DMS53 treated with DMSO at 0.1 percent for 48 hours (cell line): ENCODE measurements around the gene UGCG.
"Not testable (repeated sequence)": the region's sequence is repeated elsewhere in the genome, so short reads cannot be mapped to it uniquely, and the experiment has no call there.

Source experiments
- DNase-seq: peaks from one replicate; lab custom pipeline; 2025; ENCODE audit not compliant: unreplicated experiment; lab: John Stamatoyannopoulos, UW

UGCG gene

GRCh38 chr9:111917201-111917600, 20.6 kb downstream of the UGCG start:
- DNase-seq, result no peak

- DNase-seq, result no peak
Measured at GRCh38 chr9:111917980-111918379, 21.4 kb downstream of the UGCG start.

GRCh38 chr9:111919875-111920274, 23.3 kb downstream of the UGCG start:
- no peak for DNase-seq

- no peak for DNase-seq
Measured at GRCh38 chr9:111920531-111920930, 23.9 kb downstream of the UGCG start.

- no peak for DNase-seq
Measured at GRCh38 chr9:111922324-111923013, 25.9 kb downstream of the UGCG start.

- no peak for DNase-seq
Measured at GRCh38 chr9:111924281-111924680, 27.7 kb downstream of the UGCG start.

- DNase-seq, result no peak
Measured at GRCh38 chr9:111925017-111925770, 28.6 kb downstream of the UGCG start.

GRCh38 chr9:111925784-111926183, 29.2 kb downstream of the UGCG start:
- DNase-seq, result no peak

- DNase-seq, result no peak
Measured at GRCh38 chr9:111926421-111926875, 29.8 kb downstream of the UGCG start.

GRCh38 chr9:111928359-111928720, 31.7 kb downstream of the UGCG start:
- DNase-seq, result no peak

GRCh38 chr9:111934747-111935146, 38.1 kb downstream of the UGCG start:
- no peak for DNase-seq

GRCh38 chr9:111936391-111936790, 39.8 kb downstream of the UGCG start:
- no peak for DNase-seq

- DNase-seq, result no peak
Measured at GRCh38 chr9:111937301-111937700, 40.7 kb downstream of the UGCG start.

- DNase-seq, result no peak
Measured at GRCh38 chr9:111937781-111938426, 41.3 kb downstream of the UGCG start.

- DNase-seq, result no peak
Measured at GRCh38 chr9:111938427-111938800, 41.8 kb downstream of the UGCG start.

- DNase-seq, result no peak
Measured at GRCh38 chr9:111939322-111939721, 42.7 kb downstream of the UGCG start.

GRCh38 chr9:111940697-111941096, 44.1 kb downstream of the UGCG start:
- no peak for DNase-seq

GRCh38 chr9:111943200-111943599, 46.6 kb downstream of the UGCG start:
- no peak for DNase-seq

GRCh38 chr9:111943746-111944145, 47.1 kb downstream of the UGCG start:
- DNase-seq, result no peak

GRCh38 chr9:111944241-111944866, 47.7 kb downstream of the UGCG start:
- no peak for DNase-seq

GRCh38 chr9:111945216-111945615, 48.6 kb downstream of the UGCG start:
- no peak for DNase-seq

GRCh38 chr9:111948109-111948508, 51.5 kb downstream of the UGCG start:
- not testable (repeated sequence) for DNase-seq
